Measurements from ENCODE around the gene FMN1.

Gene FMN1

DNA sequence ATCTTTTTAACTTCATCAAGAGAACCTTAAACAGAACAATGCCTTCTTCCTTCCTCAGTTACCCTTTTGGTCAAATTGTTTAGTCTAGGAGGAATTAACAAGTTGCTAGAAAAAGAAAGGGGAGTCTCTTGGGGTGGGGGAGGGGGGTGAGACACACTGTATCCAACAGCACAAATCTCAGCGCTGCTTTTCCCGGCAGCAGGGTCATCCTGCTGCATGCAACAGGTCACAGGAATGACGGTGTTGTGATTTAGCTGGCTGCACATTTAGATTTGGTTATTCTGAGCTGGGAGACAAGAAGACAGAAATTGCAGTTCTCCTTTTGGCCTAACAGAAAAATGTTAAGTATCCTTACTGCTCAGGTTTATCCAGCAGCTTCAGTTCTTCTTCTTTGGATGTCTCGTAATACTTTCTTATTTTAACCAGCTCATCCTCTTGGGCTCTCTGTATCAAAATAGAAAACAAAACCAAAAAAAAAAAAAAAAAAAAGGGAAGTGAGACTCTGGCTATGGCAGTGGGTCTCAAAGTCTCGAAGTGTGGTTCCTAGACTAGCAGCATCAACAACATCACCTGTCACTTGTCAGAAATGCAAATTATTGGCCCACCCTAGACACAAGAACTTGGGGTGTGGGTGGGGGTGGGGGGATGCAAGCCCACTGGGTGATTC lies 286.2 kb downstream of the FMN1 start:
- DNase-seq, result peak; percentile 14 to 70 (median 55)
- Histone ChIP-seq H3K4me1 (ENCODE audit: control extremely low read depth in 1 of 4, control insufficient read depth in 4 of 4, insufficient read depth in 4 of 4, low read length in 3 of 4) (peaks cover 0 to 6% (median 3%) of the 10 kb centered on the region in 4 experiments), H3K27ac (ENCODE audit: insufficient read depth in 1 of 2, low read depth in 1 of 2, low read length in 2 of 2, poor library complexity in 1 of 2, severe bottlenecking in 2 of 2) (no peak overlapping the region), H3K9me3 (ENCODE audit: control extremely low read depth in 1 of 5, control insufficient read depth in 4 of 5, insufficient read depth in 2 of 5, low read depth in 1 of 5, low read length in 4 of 5) (no peaks in the 10 kb centered on the region), H3K36me3 (ENCODE audit: control insufficient read depth in 4 of 4, insufficient read depth in 4 of 4, low read length in 3 of 4) (no peaks in the 10 kb centered on the region), H3K27me3 (replicated peaks in 2 of 5; ENCODE audit: control insufficient read depth in 4 of 5, insufficient read depth in 5 of 5, low read length in 4 of 5) (no peaks in the 10 kb centered on the region), H3K4me3 (ENCODE audit: control insufficient read depth in 1 of 7, extremely low read depth in 1 of 7, insufficient read depth in 4 of 7, low read depth in 2 of 7, low read length in 6 of 7) (no peak overlapping the region)
- ChIA-PET POLR2A (no interaction called here), CTCF (interaction anchor here (1.3 to 1.8 kb wide), 2 partner anchors 9 to 28 kb away, joined by 5 to 6 read pairs; no protein-coding TSS in a partner anchor)
- 50% methylated on average over 1 of the region's 5 CpGs for WGBS (ENCODE audit: insufficient coverage)

DNA sequence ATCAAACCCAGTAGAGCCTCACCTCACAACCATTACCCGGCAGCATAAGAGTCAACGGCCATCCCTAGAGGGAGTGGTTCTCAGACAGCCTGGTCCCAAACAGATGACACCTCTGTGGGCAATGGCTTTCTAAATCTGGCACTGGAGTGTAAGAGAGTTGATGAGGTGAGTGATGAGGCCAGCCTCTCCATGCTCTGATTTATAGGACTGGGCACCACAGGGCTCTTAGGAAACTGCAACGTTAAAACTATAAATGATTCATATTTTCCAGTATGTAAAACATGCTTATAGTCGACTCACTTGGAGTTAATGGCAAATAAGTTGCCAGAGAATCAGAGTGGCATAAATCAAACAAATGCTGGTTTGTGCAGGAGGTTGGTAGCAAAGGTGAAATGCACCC lies 289.0 kb downstream of the FMN1 start:
- Histone ChIP-seq H3K9me3 (ENCODE audit: control extremely low read depth in 1 of 5, control insufficient read depth in 4 of 5, insufficient read depth in 2 of 5, low read depth in 1 of 5, low read length in 4 of 5) (no peaks in the 10 kb centered on the region), H3K4me1 (ENCODE audit: control extremely low read depth in 1 of 4, control insufficient read depth in 4 of 4, insufficient read depth in 4 of 4, low read length in 3 of 4) (peaks cover 0 to 6% (median 3%) of the 10 kb centered on the region in 4 experiments), H3K36me3 (ENCODE audit: control insufficient read depth in 4 of 4, insufficient read depth in 4 of 4, low read length in 3 of 4) (no peaks in the 10 kb centered on the region), H3K27ac (ENCODE audit: insufficient read depth in 1 of 2, low read depth in 1 of 2, low read length in 2 of 2, poor library complexity in 1 of 2, severe bottlenecking in 2 of 2) (no peak overlapping the region), H3K27me3 (replicated peaks in 2 of 5; ENCODE audit: control insufficient read depth in 4 of 5, insufficient read depth in 5 of 5, low read length in 4 of 5) (no peaks in the 10 kb centered on the region), H3K4me3 (ENCODE audit: control insufficient read depth in 1 of 7, extremely low read depth in 1 of 7, insufficient read depth in 4 of 7, low read depth in 2 of 7, low read length in 6 of 7) (no peak overlapping the region)
- POLR2A ChIA-PET, result no interaction called here
- no peak for DNase-seq
- CTCF ChIA-PET, result no interaction called here
- no CpG with 5 or more reads among the region's 4 CpGs for WGBS (ENCODE audit: insufficient coverage)

DNA sequence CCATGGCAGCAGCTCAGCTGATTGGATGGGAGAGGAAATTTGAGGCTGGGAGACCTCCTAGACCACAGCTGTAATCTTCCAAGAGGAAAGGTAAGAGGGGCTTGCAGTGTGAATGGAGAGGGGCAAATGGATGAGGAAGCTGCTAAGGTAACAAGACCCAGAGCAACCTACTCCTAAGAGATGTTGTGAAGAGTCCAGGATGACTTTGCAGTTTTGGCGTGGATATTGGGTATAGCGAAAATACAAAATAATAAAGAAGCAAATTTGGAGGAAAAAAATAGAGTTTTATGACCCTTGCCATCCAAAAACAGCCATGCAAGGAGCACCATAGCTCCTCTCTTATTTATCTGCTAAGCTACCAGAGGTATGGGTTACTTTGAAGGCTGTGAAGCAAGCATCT lies 290.1 kb downstream of the FMN1 start:
- Histone ChIP-seq H3K27me3 (replicated peaks in 2 of 5; ENCODE audit: control insufficient read depth in 4 of 5, insufficient read depth in 5 of 5, low read length in 4 of 5) (no peaks in the 10 kb centered on the region), H3K36me3 (ENCODE audit: control insufficient read depth in 4 of 4, insufficient read depth in 4 of 4, low read length in 3 of 4) (no peaks in the 10 kb centered on the region), H3K4me1 (ENCODE audit: control extremely low read depth in 1 of 4, control insufficient read depth in 4 of 4, insufficient read depth in 4 of 4, low read length in 3 of 4) (peaks cover 0 to 6% (median 3%) of the 10 kb centered on the region in 4 experiments), H3K27ac (ENCODE audit: insufficient read depth in 1 of 2, low read depth in 1 of 2, low read length in 2 of 2, poor library complexity in 1 of 2, severe bottlenecking in 2 of 2) (no peak overlapping the region), H3K9me3 (ENCODE audit: control extremely low read depth in 1 of 5, control insufficient read depth in 4 of 5, insufficient read depth in 2 of 5, low read depth in 1 of 5, low read length in 4 of 5) (no peaks in the 10 kb centered on the region), H3K4me3 (ENCODE audit: control insufficient read depth in 1 of 7, extremely low read depth in 1 of 7, insufficient read depth in 4 of 7, low read depth in 2 of 7, low read length in 6 of 7) (no peak overlapping the region)
- CTCF ChIA-PET, result no interaction called here
- DNase-seq, result peak in 2 of 3 donors; percentile 9 to 22
- no CpG with 5 or more reads among the region's 2 CpGs for WGBS (ENCODE audit: insufficient coverage)
- POLR2A ChIA-PET, result no interaction called here

DNA sequence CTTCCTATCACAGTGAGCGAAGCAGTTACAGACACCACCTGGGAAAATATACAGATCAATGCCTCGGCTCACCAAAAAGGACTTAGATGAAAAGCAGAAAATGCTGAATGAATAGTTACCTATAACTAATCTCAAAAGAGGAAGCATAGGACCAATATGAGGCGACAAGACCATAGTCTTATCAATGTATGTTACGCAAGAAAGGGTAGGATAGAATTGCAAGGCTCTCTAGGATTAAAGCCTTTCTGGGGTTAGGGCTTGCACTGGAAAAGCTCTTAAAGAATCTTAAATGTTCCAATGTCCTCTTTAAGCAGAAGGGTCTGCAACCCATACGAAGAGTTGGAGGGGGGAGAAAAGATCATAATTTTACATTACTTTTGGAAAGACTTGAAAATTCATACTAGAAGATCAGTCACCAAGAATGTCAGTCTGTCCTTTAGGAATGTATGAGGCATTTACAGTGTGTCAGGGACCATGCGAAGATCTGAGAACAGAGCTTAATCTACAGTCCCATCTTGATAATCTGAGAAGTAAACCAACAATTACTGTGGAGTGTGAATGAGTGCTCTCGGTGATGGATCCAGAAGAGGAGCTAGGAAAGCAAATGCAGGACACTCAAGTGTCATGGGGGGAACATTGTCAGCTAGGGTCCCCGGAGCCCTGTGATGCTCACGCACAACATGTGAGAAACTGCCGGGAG lies 290.8 kb downstream of the FMN1 start:
- WGBS (ENCODE audit: insufficient coverage), result 54% methylated on average over 7 of the region's 10 CpGs
- Histone ChIP-seq H3K9me3 (ENCODE audit: control extremely low read depth in 1 of 5, control insufficient read depth in 4 of 5, insufficient read depth in 2 of 5, low read depth in 1 of 5, low read length in 4 of 5) (no peaks in the 10 kb centered on the region), H3K4me3 (ENCODE audit: control insufficient read depth in 1 of 7, extremely low read depth in 1 of 7, insufficient read depth in 4 of 7, low read depth in 2 of 7, low read length in 6 of 7) (no peak overlapping the region), H3K36me3 (ENCODE audit: control insufficient read depth in 4 of 4, insufficient read depth in 4 of 4, low read length in 3 of 4) (no peaks in the 10 kb centered on the region), H3K27ac (ENCODE audit: insufficient read depth in 1 of 2, low read depth in 1 of 2, low read length in 2 of 2, poor library complexity in 1 of 2, severe bottlenecking in 2 of 2) (no peak overlapping the region), H3K27me3 (replicated peaks in 2 of 5; ENCODE audit: control insufficient read depth in 4 of 5, insufficient read depth in 5 of 5, low read length in 4 of 5) (no peaks in the 10 kb centered on the region), H3K4me1 (ENCODE audit: control extremely low read depth in 1 of 4, control insufficient read depth in 4 of 4, insufficient read depth in 4 of 4, low read length in 3 of 4) (peaks cover 0 to 6% (median 3%) of the 10 kb centered on the region in 4 experiments)
- CTCF ChIA-PET, result no interaction called here
- no peak for DNase-seq
- POLR2A ChIA-PET, result no interaction called here

DNA sequence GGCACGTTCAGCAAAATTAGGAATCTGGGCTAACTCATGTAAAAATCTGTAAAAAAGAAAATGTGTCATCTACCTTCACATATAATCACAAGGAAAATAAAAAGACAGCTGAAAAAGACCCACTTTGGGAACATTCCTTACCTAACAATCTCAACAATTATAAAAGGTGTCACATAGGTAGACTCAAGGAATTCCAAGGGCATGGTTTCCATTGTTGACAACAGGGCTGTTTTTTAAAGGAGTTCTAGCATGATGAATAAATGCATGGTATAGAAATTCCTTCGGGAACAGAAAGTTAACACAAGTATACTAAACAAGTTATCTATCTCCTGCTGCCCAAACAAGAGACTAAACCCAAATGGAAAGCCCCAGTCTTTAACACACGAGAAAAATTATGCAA lies 292.5 kb downstream of the FMN1 start:
- Histone ChIP-seq H3K4me1 (ENCODE audit: control extremely low read depth in 1 of 4, control insufficient read depth in 4 of 4, insufficient read depth in 4 of 4, low read length in 3 of 4) (no peaks in the 10 kb centered on the region), H3K27me3 (replicated peaks in 2 of 5; ENCODE audit: control insufficient read depth in 4 of 5, insufficient read depth in 5 of 5, low read length in 4 of 5) (no peaks in the 10 kb centered on the region), H3K27ac (ENCODE audit: insufficient read depth in 1 of 2, low read depth in 1 of 2, low read length in 2 of 2, poor library complexity in 1 of 2, severe bottlenecking in 2 of 2) (no peak overlapping the region), H3K36me3 (ENCODE audit: control insufficient read depth in 4 of 4, insufficient read depth in 4 of 4, low read length in 3 of 4) (no peaks in the 10 kb centered on the region), H3K9me3 (ENCODE audit: control extremely low read depth in 1 of 5, control insufficient read depth in 4 of 5, insufficient read depth in 2 of 5, low read depth in 1 of 5, low read length in 4 of 5) (no peaks in the 10 kb centered on the region), H3K4me3 (ENCODE audit: control insufficient read depth in 1 of 7, extremely low read depth in 1 of 7, insufficient read depth in 4 of 7, low read depth in 2 of 7, low read length in 6 of 7) (no peak overlapping the region)
- CTCF ChIA-PET, result no interaction called here
- POLR2A ChIA-PET, result no interaction called here
- DNase-seq, result no peak
- WGBS (ENCODE audit: insufficient coverage), result no CpG with 5 or more reads among the region's 3 CpGs

DNA sequence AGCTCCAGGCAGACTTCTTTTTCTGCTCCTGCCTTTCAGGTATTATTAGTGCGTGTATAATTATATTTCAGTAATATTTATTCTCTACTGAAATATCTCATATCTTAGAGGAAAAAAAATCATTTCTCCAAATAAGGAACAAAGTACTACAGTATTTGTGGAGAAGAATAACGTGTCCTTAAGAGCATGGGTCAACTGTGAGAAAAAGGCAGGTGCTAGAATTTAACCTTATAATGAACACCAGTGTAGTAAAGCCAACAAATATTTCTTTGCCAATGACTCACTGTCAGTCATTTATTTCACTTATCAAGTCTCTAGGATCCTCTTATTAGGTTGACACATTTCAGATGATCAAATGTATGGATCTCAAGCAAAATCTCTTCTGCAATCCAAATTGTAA lies 293.3 kb downstream of the FMN1 start:
- no peak overlapping the region for H3K4me3 ChIP-seq (ENCODE audit: control insufficient read depth in 1 of 7, extremely low read depth in 1 of 7, insufficient read depth in 4 of 7, low read depth in 2 of 7, low read length in 6 of 7)
- H3K36me3 ChIP-seq (ENCODE audit: control insufficient read depth in 4 of 4, insufficient read depth in 4 of 4, low read length in 3 of 4), result no peaks in the 10 kb centered on the region
- POLR2A ChIA-PET, result no interaction called here

DNA sequence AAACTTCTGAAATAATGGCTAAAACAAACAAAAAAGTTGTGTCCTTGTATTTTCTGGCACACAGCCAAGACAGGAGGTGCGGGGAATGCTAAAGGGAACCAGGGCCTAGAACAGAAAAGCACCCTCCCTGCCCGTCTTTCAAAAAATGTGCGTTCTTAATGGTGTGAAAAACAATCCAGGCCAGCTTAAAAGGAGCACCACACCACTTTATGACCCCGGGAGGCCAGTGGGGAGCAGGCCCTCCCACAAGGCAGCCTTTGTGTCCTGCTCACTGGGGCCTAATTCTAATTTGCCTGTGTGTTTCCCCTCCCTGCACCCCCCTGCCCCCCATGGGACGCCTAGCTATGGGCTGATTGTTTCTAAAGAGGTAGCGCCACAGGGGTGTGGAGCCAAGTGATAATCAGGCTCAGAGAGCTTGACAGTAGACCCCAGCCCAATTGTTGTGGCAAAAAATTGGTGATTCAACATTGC lies 295.4 kb downstream of the FMN1 start:
- POLR2A ChIA-PET, result no interaction called here
- 100% methylated on average over 6 of the region's 6 CpGs for WGBS (ENCODE audit: insufficient coverage)
- no peak overlapping the region for H3K27ac ChIP-seq (ENCODE audit: insufficient read depth in 1 of 2, low read depth in 1 of 2, low read length in 2 of 2, poor library complexity in 1 of 2, severe bottlenecking in 2 of 2)
- no peaks in the 10 kb centered on the region for H3K4me1 ChIP-seq (ENCODE audit: control extremely low read depth in 1 of 4, control insufficient read depth in 4 of 4, insufficient read depth in 4 of 4, low read length in 3 of 4)
- CTCF ChIA-PET, result no interaction called here
- H3K27me3 ChIP-seq (replicated peaks in 2 of 5; ENCODE audit: control insufficient read depth in 4 of 5, insufficient read depth in 5 of 5, low read length in 4 of 5), result no peaks in the 10 kb centered on the region
- no peaks in the 10 kb centered on the region for H3K36me3 ChIP-seq (ENCODE audit: control insufficient read depth in 4 of 4, insufficient read depth in 4 of 4, low read length in 3 of 4)
- DNase-seq, result no peak
- H3K4me3 ChIP-seq (ENCODE audit: control insufficient read depth in 1 of 7, extremely low read depth in 1 of 7, insufficient read depth in 4 of 7, low read depth in 2 of 7, low read length in 6 of 7), result no peak overlapping the region
- H3K9me3 ChIP-seq (ENCODE audit: control extremely low read depth in 1 of 5, control insufficient read depth in 4 of 5, insufficient read depth in 2 of 5, low read depth in 1 of 5, low read length in 4 of 5), result no peaks in the 10 kb centered on the region

More for the DNA sequence above, 293.3 kb downstream of the FMN1 start:
- Histone ChIP-seq H3K27me3 (replicated peaks in 2 of 5; ENCODE audit: control insufficient read depth in 4 of 5, insufficient read depth in 5 of 5, low read length in 4 of 5) (no peaks in the 10 kb centered on the region), H3K27ac (ENCODE audit: insufficient read depth in 1 of 2, low read depth in 1 of 2, low read length in 2 of 2, poor library complexity in 1 of 2, severe bottlenecking in 2 of 2) (no peak overlapping the region), H3K9me3 (ENCODE audit: control extremely low read depth in 1 of 5, control insufficient read depth in 4 of 5, insufficient read depth in 2 of 5, low read depth in 1 of 5, low read length in 4 of 5) (no peaks in the 10 kb centered on the region), H3K4me1 (ENCODE audit: control extremely low read depth in 1 of 4, control insufficient read depth in 4 of 4, insufficient read depth in 4 of 4, low read length in 3 of 4) (no peaks in the 10 kb centered on the region)
- DNase-seq, result no peak
- no CpG with 5 or more reads among the region's 2 CpGs for WGBS (ENCODE audit: insufficient coverage)
- CTCF ChIA-PET, result no interaction called here
